ENCODE data around the gene PTPRN2. TPM values are rescaled to one million over a fixed set of nuclear protein-coding genes. Genes with fewer than 3 reads are reported as not detected.
"Not testable (repeated sequence)": the region's sequence is repeated elsewhere in the genome, so short reads cannot be mapped to it uniquely, and the experiment has no call there.

Gene PTPRN2
- total RNA-seq, 1 donor: 0.27 TPM

DNA sequence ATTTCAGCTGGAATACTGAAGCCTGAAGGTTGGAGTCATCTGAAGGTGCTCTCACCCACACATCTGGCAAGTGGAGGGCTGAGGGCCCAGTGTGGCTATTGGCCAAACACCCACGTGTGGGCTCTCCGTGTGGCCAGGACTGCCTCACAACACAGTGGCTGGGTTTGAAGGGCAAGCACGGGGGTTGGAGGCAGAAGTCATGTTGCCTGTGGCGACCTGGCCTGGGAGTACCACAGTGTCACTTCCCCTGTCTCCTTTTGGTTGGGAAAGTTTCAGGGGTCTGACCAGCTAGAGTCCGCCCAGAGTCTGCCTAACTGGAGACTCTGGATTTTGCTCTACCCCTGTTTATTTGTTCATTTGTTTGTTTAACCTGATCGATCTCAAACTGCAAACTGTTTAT lies 1081.4 kb downstream of the PTPRN2 start:
- DNase-seq (ENCODE audit: low read depth in 2 of 3, low spot score in 2 of 3): no peak

DNA sequence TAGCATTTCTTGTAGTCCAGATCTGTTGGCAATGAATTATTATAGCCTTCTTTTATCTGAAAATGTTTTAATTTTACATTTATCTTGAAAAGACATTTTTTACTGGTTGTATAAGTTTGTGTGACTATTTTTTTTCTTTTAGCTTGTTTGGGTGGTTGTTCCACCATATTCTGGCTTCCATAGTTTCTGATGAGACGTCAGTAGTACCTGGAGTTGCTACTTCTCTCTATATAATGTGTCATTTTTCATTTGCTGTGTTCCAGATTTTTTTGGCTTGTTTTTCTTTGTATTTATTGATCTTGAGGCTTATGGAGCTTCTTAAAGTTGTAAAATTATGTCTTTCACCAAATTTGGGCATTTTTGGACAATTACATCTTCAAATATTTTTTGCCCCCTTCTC lies 1082.0 kb downstream of the PTPRN2 start:
- no peak for DNase-seq (ENCODE audit: low read depth in 2 of 3, low spot score in 2 of 3)

DNA sequence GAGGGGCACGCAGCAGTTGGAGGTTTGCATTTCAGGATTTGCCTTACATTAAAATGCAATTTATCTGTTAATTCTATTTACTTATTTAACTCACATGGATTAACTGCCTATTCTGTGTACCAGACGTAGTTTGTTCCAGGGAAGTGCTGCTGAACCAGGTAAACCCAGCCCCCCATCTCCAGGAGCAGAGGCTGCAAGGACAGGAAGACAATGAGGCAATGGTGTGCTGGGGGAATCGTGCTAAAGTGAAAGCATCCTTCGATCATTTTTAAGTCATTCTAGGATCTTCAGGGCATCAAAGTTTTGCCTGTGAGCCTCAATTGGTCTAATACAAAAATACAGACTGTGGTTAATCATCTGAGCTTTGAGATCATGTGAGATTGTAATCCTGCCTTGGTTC lies 1084.4 kb downstream of the PTPRN2 start:
- no peak for DNase-seq (ENCODE audit: low read depth in 2 of 3, low spot score in 2 of 3)

DNA sequence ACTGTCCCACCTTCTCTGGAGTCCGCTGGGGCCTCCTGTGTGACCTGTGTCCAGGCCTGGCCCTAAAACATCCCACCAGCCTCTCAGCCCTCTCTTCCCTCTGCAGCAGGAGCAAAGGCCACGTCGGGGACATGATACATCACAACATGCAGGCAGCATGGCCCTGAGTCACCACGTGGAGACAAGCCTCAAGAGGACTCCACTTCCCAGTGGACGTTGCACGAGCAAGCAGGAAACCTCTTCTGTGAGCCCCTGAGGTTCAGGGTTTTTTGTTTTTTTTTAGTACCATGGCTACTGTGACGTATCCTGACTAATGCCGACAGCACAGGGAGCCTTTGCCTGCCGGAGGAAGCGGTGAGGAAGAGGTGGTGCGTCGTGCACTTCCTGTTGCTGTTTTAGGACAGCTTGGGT lies 1084.9 kb downstream of the PTPRN2 start:
- DNase-seq (ENCODE audit: low read depth in 2 of 3, low spot score in 2 of 3): peak; percentile 61 to 83 (median 80)

DNA sequence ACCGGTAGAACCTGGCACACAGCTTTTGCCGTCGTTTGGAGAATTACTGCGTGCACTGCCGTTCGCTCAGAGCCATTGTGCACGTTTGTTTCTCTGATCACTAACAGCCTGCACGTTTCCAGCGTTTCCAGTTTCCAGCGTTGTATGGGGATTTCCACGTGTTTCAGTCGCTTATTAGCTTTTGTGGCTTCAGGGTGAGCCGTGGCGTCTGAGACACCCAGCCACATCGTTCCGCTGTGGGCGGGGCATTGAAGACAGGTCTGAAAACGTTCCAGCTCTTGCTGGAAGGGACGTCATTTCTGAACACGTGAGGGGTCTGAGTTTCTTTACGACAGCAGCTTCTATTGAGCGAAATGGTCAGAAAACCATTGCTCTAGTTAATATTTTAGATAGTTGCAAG lies 1086.0 kb downstream of the PTPRN2 start:
- DNase-seq (ENCODE audit: low read depth in 2 of 3, low spot score in 2 of 3): no peak

DNA sequence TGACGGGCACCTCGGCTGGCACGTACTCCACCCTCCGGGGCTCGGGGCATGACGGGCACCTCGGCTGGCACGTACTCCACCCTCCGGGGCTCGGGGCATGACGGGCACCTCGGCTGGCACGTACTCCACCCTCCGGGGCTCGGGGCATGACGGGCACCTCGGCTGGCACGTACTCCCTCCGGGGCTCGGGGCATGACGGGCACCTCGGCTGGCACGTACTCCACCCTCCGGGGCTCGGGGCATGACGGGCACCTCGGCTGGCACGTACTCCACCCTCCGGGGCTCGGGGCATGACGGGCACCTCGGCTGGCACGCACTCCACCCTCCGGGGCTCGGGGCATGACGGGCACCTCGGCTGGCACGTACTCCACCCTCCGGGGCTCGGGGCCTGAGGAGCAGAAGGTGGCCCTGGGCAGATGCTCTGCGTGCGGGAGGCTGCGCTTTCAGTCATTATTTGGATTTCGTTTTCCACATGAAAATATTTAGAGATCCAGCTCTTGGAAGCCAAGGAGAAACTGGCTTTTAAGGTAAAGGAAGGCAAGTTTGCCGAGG lies 1086.6 kb downstream of the PTPRN2 start:
- DNase-seq (ENCODE audit: low read depth in 2 of 3, low spot score in 2 of 3): not testable (repeated sequence)

DNA sequence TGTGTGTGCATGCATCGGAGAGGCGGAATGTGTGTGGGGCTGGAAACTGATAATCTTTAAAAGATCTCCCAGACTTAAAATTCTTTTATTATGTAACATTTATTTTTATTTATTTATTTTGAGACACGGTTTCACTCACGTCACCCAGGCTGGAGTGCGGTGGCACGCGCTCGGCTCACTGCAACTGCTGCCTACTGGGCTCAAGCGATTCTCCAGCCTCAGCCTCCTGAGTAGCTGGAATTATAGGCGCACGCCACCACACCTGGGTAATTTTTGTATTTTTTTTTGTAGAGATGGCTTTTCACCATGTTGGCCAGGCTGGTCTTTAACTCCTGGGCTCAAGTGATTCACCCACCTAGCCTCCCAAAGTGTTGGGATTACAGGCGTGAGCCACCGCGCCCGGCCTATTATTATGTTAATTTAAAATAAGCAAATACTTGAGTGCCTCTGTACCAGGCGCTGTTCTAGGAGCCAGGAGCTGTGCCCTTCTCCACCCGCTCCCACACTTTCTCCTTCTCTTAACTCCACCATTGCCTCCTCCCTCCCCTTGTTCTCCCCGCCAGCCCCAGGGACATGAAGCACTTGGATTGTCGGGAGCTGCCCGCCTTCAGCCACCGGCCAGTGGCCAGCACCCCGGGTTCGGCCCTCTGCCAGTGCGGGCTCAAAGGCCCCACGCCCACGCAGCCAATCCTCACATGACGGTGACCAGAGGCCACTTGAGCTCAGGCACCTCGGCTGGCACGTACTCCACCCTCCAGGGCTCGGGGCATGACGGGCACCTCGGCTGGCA lies 1087.3 kb downstream of the PTPRN2 start:
- no peak for DNase-seq (ENCODE audit: low read depth in 2 of 3, low spot score in 2 of 3)

DNA sequence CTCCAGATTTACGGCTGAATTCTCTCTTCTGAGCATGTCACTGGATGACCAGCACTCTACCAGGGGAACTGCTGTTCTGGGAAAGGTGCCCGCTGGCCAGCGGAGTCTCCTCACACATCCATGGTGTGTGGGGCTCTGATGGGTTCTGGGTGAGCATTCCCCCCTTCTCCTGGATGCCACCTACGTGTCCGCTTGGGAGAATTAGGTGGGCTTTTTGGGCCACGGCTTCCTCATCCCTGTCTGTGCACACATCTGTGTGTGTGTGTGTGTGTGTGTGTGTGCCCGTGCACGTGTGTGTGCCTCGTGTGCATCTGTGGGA lies 1087.8 kb downstream of the PTPRN2 start:
- DNase-seq (ENCODE audit: low read depth in 2 of 3, low spot score in 2 of 3): no peak

DNA sequence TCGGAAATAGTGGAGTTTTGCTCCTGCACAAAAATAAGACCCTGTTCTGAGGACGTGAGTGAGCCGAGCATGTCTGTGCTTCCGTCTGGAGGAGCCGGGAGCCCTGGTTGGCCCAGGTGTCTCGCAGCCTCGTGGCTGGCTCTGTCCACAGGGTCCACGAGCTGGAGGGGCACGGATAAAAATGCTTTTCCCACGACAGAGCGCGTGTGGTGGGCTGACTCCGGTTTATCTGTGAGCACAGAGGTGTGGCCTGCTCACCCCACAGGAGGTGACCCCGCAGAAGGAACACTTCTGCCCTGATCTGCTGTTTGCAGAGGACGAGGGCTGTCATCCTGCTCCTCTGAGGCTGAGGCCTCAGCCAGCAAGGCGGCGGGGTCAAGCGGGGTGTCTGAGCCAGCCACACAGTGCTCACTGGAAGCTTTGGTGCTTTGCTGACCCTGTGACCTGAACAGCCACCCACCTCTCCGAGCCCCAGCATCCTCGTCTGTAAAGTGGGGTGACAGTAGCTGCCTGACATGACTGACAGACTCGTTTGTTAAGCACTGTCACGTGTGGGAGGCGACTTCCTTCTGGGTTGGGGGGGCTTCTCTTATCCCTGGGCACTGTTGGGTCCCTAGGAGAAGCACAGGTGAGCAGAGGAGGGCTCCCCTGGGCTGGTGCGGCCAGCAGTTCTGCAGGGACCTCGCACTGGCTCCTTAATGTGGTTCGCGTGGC lies 1088.3 kb downstream of the PTPRN2 start:
- DNase-seq (ENCODE audit: low read depth in 2 of 3, low spot score in 2 of 3): no peak

DNA sequence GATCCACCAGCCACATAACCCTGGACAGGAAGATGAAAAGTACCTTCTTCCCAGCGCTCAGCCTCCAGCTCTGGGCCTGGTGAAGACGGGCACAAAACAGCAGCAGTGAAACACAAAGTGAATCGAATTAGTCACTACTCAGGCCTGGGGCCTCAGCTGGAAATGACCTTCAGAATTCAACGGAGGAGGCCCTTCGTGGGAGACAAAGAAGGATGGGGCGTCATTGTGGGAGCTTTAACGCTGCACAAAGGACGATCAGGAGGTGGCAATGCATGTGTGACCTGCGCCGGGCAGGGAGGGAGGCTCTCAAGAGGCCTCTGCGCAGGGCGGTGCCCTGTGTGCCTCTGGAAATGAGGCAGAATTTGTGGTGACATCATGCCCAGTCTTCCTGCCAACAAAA lies 1089.0 kb downstream of the PTPRN2 start:
- DNase-seq (ENCODE audit: low read depth in 2 of 3, low spot score in 2 of 3): no peak

DNA sequence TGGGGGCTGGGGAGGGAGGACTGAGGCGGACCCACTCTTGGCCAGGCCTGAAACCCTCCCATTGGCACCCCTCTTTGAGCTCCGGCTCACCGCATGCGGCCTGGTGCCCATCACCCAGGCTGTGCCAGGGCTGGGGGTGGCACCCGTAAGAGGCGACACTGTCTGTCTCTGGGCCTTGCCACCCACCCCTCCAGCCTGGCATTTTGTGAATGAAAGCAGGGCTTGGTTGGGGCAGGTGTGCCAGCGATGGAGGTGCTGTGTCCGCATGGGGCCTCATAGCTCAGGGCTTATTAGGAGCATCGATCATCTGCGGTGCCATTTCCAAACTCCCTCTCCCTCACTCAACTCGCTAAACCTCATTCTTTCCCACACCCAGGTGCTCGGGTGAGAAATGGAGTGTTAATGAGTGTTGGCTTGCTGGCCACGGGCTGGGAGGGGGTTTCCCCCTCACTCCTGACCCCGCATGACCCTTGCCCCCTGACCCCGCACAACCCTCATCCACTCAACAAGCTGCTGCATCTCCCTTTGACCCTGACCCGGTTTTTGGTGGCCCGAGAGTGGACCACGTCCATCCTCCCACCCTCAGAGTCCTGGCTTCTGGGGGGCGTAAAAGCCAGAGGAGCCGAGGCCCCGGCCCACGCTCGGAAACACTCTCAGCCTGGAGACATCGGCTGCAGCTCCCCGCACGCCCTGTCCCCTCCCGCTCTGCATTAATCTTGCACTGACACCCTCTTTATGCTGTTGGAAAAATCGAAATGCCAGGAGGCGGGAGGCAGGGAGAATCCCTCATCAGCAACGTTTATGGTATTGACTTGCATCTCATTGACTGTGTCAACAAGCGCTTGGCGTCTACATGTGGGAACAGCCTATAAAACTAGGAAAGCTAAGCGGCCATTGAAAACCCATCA lies 1089.6 kb downstream of the PTPRN2 start:
- DNase-seq (ENCODE audit: low read depth in 2 of 3, low spot score in 2 of 3): no peak

DNA sequence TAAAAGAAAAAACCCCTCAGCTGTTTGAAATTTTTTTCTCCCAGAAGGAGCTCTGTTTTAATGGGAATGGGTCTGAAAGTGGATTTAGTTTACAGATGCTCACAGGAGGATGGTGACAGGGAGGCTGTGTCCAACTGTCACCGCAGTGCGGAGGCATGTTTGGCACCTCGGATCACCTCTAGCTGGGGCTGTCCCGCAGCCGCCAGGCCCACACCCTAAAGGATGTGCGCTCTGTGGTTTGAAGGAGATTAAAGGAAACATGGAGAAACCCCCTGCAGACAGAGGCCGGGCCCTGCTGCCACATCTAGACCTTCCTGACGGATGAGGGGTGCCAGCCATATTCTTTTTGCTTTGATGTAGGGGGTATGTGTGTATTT lies 1090.3 kb downstream of the PTPRN2 start:
- DNase-seq (ENCODE audit: low read depth in 2 of 3, low spot score in 2 of 3): no peak

DNA sequence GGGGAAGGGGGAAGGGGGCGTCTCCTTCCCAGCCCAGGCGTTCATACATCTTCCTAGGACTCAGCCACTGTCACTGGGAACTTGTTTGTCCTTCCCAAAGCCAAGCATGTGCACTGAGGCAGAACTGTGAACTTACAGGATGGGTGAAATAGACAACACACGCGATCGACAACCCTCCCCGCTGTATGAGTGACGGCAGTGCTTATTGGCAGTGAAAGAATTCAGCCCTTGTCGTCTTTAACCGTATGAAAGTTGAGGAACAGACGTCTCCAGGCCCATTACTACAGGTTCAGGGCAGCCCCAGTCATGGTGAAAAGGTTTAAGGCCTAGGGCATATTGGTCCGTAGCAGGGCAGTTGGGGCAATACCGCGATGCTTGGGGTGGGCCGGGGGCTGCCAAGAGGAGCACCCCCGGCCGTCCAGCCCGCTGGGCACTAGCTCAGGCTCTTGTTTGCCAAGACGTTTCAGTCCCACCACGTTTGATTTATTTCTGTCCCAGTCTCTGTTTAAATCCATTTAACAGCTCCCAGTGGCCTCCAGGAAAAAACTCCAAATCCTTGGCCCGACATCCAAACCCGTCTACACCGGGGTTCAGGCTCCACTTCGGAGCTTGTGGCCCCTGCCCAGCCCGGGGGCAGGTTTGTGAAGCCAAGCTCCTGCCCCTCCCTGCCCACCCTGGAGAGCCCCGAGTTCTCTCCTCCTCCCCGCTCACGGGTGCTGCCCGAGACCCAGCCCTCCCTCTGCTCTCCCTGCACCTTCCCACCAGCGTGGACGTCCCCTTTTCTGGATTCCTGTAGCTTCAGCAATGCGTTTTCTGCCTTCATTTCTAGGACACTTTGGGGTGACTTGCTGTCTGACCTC lies 1091.0 kb downstream of the PTPRN2 start:
- DNase-seq (ENCODE audit: low read depth in 2 of 3, low spot score in 2 of 3): no peak

DNA sequence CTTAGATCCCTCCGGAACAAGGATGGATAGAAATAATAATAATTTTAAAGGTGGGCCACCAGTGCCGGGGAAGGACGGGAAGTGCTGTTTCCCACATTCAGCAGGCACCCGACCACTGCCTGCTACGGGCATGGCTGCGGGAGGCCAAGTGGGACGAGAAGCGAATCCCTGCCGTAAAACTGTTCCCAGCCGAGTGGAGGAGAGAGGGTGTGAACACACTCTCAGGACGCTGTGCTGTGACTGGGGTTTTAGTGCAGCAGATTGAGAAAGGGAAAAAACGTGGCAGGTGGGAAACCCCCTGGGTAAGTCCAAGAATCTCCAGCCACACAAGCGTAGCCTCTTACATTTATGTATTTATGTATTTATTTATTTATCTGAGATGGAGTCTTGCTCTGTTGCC lies 1092.0 kb downstream of the PTPRN2 start:
- DNase-seq (ENCODE audit: low read depth in 2 of 3, low spot score in 2 of 3): no peak

DNA sequence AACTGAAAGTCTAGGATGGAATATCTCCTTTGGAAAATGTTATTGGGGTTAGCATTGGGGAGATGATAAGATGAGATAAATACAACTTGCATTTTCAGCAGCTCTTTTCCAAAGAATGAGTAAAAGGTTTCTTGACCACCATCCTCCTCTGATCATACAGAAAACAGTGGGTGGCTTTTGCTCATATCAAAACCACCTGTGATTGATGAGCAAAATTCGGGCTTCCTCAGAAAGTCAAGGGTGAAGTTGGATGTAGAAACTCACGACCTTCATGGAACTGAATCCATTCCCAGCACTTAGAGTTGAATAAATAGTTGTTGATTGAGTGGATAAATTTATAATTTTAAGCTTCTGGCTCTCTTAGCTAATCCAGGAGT lies 1092.5 kb downstream of the PTPRN2 start:
- no peak for DNase-seq (ENCODE audit: low read depth in 2 of 3, low spot score in 2 of 3)

DNA sequence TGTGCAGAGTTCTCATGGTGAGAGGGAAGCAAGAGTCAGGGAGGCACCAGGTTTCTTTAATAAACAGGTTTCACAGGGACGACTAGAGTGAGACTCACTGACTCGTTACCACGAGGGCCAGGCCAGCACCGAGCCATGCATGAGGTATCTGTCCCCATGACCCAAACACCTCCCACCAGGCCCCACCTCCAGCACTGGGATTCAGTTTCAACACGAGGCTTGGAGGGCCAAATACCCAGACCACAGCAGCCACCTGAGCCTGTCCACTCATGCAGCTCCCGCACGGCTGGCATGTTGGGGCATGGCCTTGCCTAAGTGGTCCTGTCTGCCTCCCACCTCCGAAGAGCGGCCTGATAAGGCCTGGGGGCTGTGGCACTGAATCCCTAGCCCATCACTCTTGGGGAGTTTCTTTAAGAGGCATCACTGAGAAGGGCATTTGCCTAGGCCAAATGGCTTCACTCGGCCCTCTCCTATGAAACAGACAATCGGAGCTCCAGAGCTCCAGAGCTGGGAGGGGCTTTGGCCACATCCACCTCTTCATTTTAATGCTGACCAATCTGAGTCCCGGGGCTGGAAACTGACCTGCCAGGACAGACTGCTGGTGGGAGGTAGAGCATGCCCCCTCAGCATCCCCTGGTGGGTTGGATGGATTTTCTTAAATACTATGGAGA lies 1093.0 kb downstream of the PTPRN2 start:
- DNase-seq (ENCODE audit: low read depth in 2 of 3, low spot score in 2 of 3): no peak

DNA sequence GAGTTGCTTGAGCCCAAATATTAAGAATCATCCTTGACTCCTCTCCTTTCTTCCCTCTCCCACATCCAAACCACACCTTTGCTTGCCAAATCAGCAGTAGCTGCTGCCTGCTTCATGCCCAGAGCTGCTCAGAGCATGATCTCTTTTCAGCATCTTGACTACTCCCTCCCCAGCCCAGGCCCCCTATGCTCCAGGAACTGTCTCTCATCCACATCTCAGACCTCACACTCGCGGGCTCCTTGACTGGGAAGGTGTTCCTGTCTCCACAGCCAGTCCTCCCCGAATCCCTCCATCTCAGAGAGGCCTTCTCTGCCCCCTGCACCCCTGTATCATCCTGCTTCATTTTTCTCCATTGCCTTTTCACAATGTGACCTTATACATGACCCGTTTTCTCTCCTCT lies 1093.8 kb downstream of the PTPRN2 start:
- no peak for DNase-seq (ENCODE audit: low read depth in 2 of 3, low spot score in 2 of 3)

DNA sequence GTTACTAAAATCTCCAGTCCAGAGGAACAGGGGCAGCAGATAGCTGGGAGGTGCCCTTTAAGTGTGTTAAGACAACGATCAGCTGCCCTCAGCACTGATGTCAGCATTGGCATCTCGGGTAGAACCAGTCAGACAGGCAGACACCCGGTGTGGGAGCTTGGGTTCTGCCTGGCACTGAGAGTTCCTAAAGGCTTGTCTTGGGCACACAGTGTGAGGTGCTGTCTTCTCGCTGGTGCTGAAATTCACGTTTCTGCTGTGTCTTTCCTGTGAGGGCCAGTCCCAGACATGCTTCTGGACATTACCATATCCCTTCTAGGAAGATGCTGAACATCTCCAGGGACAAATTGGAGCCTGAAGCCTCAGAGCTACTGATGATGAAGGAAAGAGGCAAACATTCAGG lies 1094.6 kb downstream of the PTPRN2 start:
- no peak for DNase-seq (ENCODE audit: low read depth in 2 of 3, low spot score in 2 of 3)

DNA sequence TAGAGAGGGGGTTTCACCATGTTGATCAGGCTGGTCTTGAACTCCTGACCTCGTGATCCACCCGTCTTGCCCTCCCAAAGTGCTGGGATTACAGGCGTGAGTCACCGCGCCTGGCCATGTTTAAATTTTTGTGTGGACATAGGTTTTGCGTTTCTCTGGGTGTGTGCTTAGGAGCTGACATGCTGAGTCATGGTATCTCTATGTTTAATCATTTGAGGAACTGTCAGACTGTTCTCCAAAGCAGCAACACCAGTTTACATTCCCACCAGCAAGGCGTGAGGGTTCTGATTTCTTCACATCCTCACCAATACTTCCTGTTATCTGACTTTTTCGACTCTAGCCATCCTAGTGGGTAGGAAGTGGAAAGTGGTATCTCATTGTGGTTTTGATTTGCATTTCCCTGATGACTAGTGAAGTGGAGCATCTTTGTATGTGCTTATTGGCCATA lies 1097.1 kb downstream of the PTPRN2 start:
- DNase-seq (ENCODE audit: low read depth in 2 of 3, low spot score in 2 of 3): peak in 2 of 3 donors; percentile 69 to 83

DNA sequence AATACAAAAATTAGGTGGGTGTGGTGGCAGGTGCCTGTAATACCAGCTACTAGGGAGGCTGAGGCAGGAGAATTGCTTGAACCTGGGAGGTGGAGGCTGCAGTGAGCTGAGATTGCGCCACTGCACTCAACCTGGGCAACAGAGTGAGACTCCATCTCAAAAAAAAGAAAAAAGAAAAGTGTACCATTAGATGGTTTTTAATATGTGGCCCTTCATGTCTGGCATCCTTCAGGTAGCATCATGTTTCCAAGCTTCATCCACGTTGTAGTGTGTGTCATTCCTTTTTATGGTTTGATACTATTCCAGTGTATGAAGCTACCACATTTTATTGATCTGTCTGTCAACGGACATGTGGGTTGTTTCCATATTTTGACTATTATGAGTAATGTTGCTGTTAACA lies 1097.8 kb downstream of the PTPRN2 start:
- DNase-seq (ENCODE audit: low read depth in 2 of 3, low spot score in 2 of 3): not testable (repeated sequence)
